T1000 (cell line): Measurements from ENCODE around the gene PAX8.

Source experiments
- DNase-seq: peaks from one replicate; lab custom pipeline; 2025; ENCODE audit warnings: mixed read lengths; lab: John Stamatoyannopoulos, UW

Gene PAX8

GRCh38 chr2:113220970-113221708, 57.6 kb downstream of the PAX8 start:
- no peak for DNase-seq

GRCh38 chr2:113219889-113220641, 58.7 kb downstream of the PAX8 start:
- DNase-seq = no peak

GRCh38 chr2:113219525-113219888, 59.2 kb downstream of the PAX8 start:
- no peak for DNase-seq

GRCh38 chr2:113219092-113219441, 59.7 kb downstream of the PAX8 start:
- no peak for DNase-seq

- DNase-seq = no peak
These were observed 60.2 kb downstream of the PAX8 start for GRCh38 chr2:113218283-113219091.

GRCh38 chr2:113217455-113218282, 61.1 kb downstream of the PAX8 start:
- DNase-seq = no peak

GRCh38 chr2:113216891-113217454, 61.7 kb downstream of the PAX8 start:
- DNase-seq = no peak

GRCh38 chr2:113216321-113216720, 62.4 kb downstream of the PAX8 start:
- DNase-seq = no peak

GRCh38 chr2:113215056-113215455, 63.7 kb downstream of the PAX8 start:
- DNase-seq = no peak

- no peak for DNase-seq
These were observed 64.6 kb downstream of the PAX8 start for GRCh38 chr2:113214141-113214540.

GRCh38 chr2:113213061-113213930, 65.4 kb downstream of the PAX8 start:
- no peak for DNase-seq

GRCh38 chr2:113212245-113213060, 66.3 kb downstream of the PAX8 start:
- no peak for DNase-seq

GRCh38 chr2:113211226-113212105, 67.3 kb downstream of the PAX8 start:
- no peak for DNase-seq

- DNase-seq = no peak
These were observed 69.0 kb downstream of the PAX8 start for GRCh38 chr2:113209646-113210171.

GRCh38 chr2:113209011-113209645, 69.6 kb downstream of the PAX8 start:
- no peak for DNase-seq

GRCh38 chr2:113208396-113208795, 70.3 kb downstream of the PAX8 start:
- DNase-seq = no peak

- DNase-seq = no peak
These were observed 71.7 kb downstream of the PAX8 start for GRCh38 chr2:113207021-113207420.

- DNase-seq = no peak
These were observed 72.5 kb downstream of the PAX8 start for GRCh38 chr2:113206251-113206650.
